Progenitor cell of endocrine pancreas (in vitro differentiated cells): Measurements from ENCODE around the gene CACNA2D1. TPM values are rescaled to one million over a fixed set of nuclear protein-coding genes. Genes with fewer than 3 reads are reported as not detected.

Experiments
- DNase-seq: peaks from one replicate; pipeline ENCODE4 v3.0.0; 2021; ENCODE audit warnings: low spot score; ENCODE audit not compliant: unreplicated experiment
- H3K27ac Mint-ChIP-seq: 2 replicates; pipeline ENCODE4 v1.8.0; 2021; ENCODE audit warnings: mild to moderate bottlenecking, moderate library complexity, mixed read lengths
- H3K27me3 Mint-ChIP-seq: 2 replicates; pipeline ENCODE4 v1.8.0; 2021; ENCODE audit warnings: mixed read lengths
- H3K36me3 Mint-ChIP-seq: 2 replicates; pipeline ENCODE4 v1.8.0; 2022; ENCODE audit warnings: mixed read lengths; ENCODE audit not compliant: insufficient read depth
- H3K4me1 Mint-ChIP-seq: 2 replicates; pipeline ENCODE4 v1.8.0; 2021; ENCODE audit warnings: low read depth, mixed read lengths
- H3K4me3 Mint-ChIP-seq: 2 replicates; pipeline ENCODE4 v1.8.0; 2021; ENCODE audit warnings: low read depth, mild to moderate bottlenecking, moderate library complexity, mixed read lengths
- H3K9me3 Mint-ChIP-seq: 2 replicates; pipeline ENCODE4 v1.8.0; 2021; ENCODE audit warnings: low read depth, mixed read lengths
- CTCF ChIP-seq: fragments of 200-600 bp; sonication (generic); IDR thresholded peaks from one replicate; pipeline ENCODE4 v1.5.0; 2021; ENCODE audit warnings: antibody characterized with exemption, mild to moderate bottlenecking; ENCODE audit not compliant: unreplicated experiment
- total RNA-seq: library from RNA; stranded (reverse); gene quantifications from 2 replicates; pipeline ENCODE4 v1.2.1, GENCODE V29; 2021

The CACNA2D1 gene
- total RNA-seq, 1 donor from 2014 or later = 25.1 TPM

GRCh38 chr7:82036146-82036886 lies 407.3 kb downstream of the CACNA2D1 start:
- H3K27ac Mint-ChIP-seq = no peak overlapping the region
- no peak for TF ChIP-seq CTCF
- no peak for DNase-seq

GRCh38 chr7:82035456-82035855 lies 408.1 kb downstream of the CACNA2D1 start:
- H3K36me3 Mint-ChIP-seq = no peaks in the 10 kb centered on the region
- no peaks in the 10 kb centered on the region for H3K27me3 Mint-ChIP-seq
- H3K27ac Mint-ChIP-seq = no peak overlapping the region

More at GRCh38 chr7:82036146-82036886, 407.3 kb downstream of the CACNA2D1 start:
- H3K4me1 Mint-ChIP-seq = no peaks in the 10 kb centered on the region
- H3K4me3 Mint-ChIP-seq = no peak overlapping the region
- no peaks in the 10 kb centered on the region for H3K27me3 Mint-ChIP-seq
- H3K9me3 Mint-ChIP-seq = no peaks in the 10 kb centered on the region
- no peaks in the 10 kb centered on the region for H3K36me3 Mint-ChIP-seq

GRCh38 chr7:82032901-82033300 lies 410.7 kb downstream of the CACNA2D1 start:
- Mint-ChIP-seq H3K36me3 (no peaks in the 10 kb centered on the region), H3K4me3 (no peak overlapping the region), H3K4me1 (no peaks in the 10 kb centered on the region), H3K9me3 (no peaks in the 10 kb centered on the region), H3K27me3 (no peaks in the 10 kb centered on the region), H3K27ac (no peak overlapping the region)
- no peak for TF ChIP-seq CTCF
- DNase-seq = no peak

More at GRCh38 chr7:82035456-82035855, 408.1 kb downstream of the CACNA2D1 start:
- Mint-ChIP-seq H3K4me1 (no peaks in the 10 kb centered on the region), H3K9me3 (no peaks in the 10 kb centered on the region), H3K4me3 (no peak overlapping the region)
- no peak for DNase-seq
- TF ChIP-seq CTCF = no peak

GRCh38 chr7:82029236-82029913 lies 414.2 kb downstream of the CACNA2D1 start:
- Mint-ChIP-seq H3K4me3 (no peak overlapping the region), H3K9me3 (no peaks in the 10 kb centered on the region), H3K27ac (no peak overlapping the region), H3K27me3 (no peaks in the 10 kb centered on the region), H3K4me1 (no peaks in the 10 kb centered on the region), H3K36me3 (no peaks in the 10 kb centered on the region)
- no peak for DNase-seq
- TF ChIP-seq CTCF = no peak

GRCh38 chr7:82028097-82028496 lies 415.5 kb downstream of the CACNA2D1 start:
- TF ChIP-seq CTCF = no peak
- H3K36me3 Mint-ChIP-seq = no peaks in the 10 kb centered on the region

More at GRCh38 chr7:82028097-82028496, 415.5 kb downstream of the CACNA2D1 start:
- Mint-ChIP-seq H3K27ac (no peak overlapping the region), H3K27me3 (no peaks in the 10 kb centered on the region), H3K4me1 (no peaks in the 10 kb centered on the region), H3K9me3 (no peaks in the 10 kb centered on the region), H3K4me3 (no peak overlapping the region)
- no peak for DNase-seq
